ENCODE data around the gene TFB2M. TPM values are rescaled to one million over a fixed set of nuclear protein-coding genes. Genes with fewer than 3 reads are reported as not detected.
"Not testable (repeated sequence)": the region's sequence is repeated elsewhere in the genome, so short reads cannot be mapped to it uniquely, and the experiment has no call there.

Gene TFB2M
- total RNA-seq, 4 donors from 2014 or later = 4.2 to 8.8 (median 7.6) TPM

- H3K4me3 ChIP-seq = no peak overlapping the region
- 90 to 92% methylated on average over 16 to 19 of the region's 19 CpGs for WGBS, 2 donors
- no peaks in the 10 kb centered on the region for H3K9me3 ChIP-seq
- H3K4me1 ChIP-seq = peaks cover 0 to 21% (median 3%) of the 10 kb centered on the region in 4 donors
- TF ChIP-seq EP300 (IDR thresholded peaks at IDR 0.05) (no peak), POLR2A (IDR thresholded peaks at IDR 0.05) (no peak), CTCF (IDR thresholded peaks at IDR 0.05) (no peak)
- H3K27ac ChIP-seq = no peak overlapping the region
- DNase-seq (ENCODE audit: low spot score in 2 of 2) = no peak
- no peaks in the 10 kb centered on the region for H3K27me3 ChIP-seq
- peaks cover 0 to 3% (median 0%) of the 10 kb centered on the region in 3 donors for H3K36me3 ChIP-seq
Measured at GRCh38 chr1:246607462-246607861, 41.4 kb upstream of the TFB2M start.

- 96 to 97% methylated on average over 19 of the region's 19 CpGs for WGBS, 2 donors
- H3K4me3 ChIP-seq; H3K27ac ChIP-seq; H3K27me3 ChIP-seq; DNase-seq (ENCODE audit: low spot score in 2 of 2); H3K9me3 ChIP-seq; H3K36me3 ChIP-seq: not testable (repeated sequence)
- peaks cover 0 to 21% (median 3%) of the 10 kb centered on the region in 4 donors for H3K4me1 ChIP-seq
Measured at GRCh38 chr1:246605231-246605630, 39.2 kb upstream of the TFB2M start.

GRCh38 chr1:246602194-246602593, 36.1 kb upstream of the TFB2M start:
- no peak overlapping the region for H3K4me3 ChIP-seq
- H3K27ac ChIP-seq = no peak overlapping the region
- peaks cover 0 to 6% (median 0%) of the 10 kb centered on the region in 3 donors for H3K36me3 ChIP-seq
- 92 to 95% methylated on average over 3 of the region's 3 CpGs for WGBS, 2 donors
- H3K27me3 ChIP-seq = no peaks in the 10 kb centered on the region
- no peaks in the 10 kb centered on the region for H3K9me3 ChIP-seq
- no peak for DNase-seq (ENCODE audit: low spot score in 2 of 2)
- H3K4me1 ChIP-seq = peaks cover 0 to 3% (median 0%) of the 10 kb centered on the region in 4 donors
- TF ChIP-seq CTCF (IDR thresholded peaks at IDR 0.05) = no peak
- no peak for TF ChIP-seq EP300 (IDR thresholded peaks at IDR 0.05)
- TF ChIP-seq POLR2A (IDR thresholded peaks at IDR 0.05) = no peak

- TF ChIP-seq EP300 (IDR thresholded peaks at IDR 0.05) (no peak), CTCF (IDR thresholded peaks at IDR 0.05) (no peak), POLR2A (IDR thresholded peaks at IDR 0.05) (no peak)
- DNase-seq (ENCODE audit: low spot score in 2 of 2) = no peak
- Histone ChIP-seq H3K27me3 (no peaks in the 10 kb centered on the region), H3K4me3 (no peak overlapping the region), H3K27ac (no peak overlapping the region), H3K9me3 (no peaks in the 10 kb centered on the region), H3K4me1 (peaks cover 0 to 3% (median 0%) of the 10 kb centered on the region in 4 donors), H3K36me3 (peaks cover 0 to 21% (median 0%) of the 10 kb centered on the region in 3 donors)
- 83 to 89% methylated on average over 2 of the region's 2 CpGs for WGBS, 2 donors
Measured at GRCh38 chr1:246600579-246600978, 34.5 kb upstream of the TFB2M start.

- DNase-seq (ENCODE audit: low spot score in 2 of 2) = no peak
- 74 to 82% methylated on average over 4 of the region's 4 CpGs for WGBS, 2 donors
- H3K27me3 ChIP-seq = no peaks in the 10 kb centered on the region
- no peak for TF ChIP-seq EP300 (IDR thresholded peaks at IDR 0.05)
- TF ChIP-seq POLR2A (IDR thresholded peaks at IDR 0.05) = no peak
- TF ChIP-seq CTCF (IDR thresholded peaks at IDR 0.05) = no peak
- no peak overlapping the region for H3K4me3 ChIP-seq
- no peaks in the 10 kb centered on the region for H3K9me3 ChIP-seq
- H3K27ac ChIP-seq = no peak overlapping the region
- H3K36me3 ChIP-seq = peaks cover 0 to 21% (median 0%) of the 10 kb centered on the region in 3 donors
- peaks cover 0 to 3% (median 0%) of the 10 kb centered on the region in 4 donors for H3K4me1 ChIP-seq
Measured at GRCh38 chr1:246599315-246599714, 33.3 kb upstream of the TFB2M start.

GRCh38 chr1:246597971-246598370, 31.9 kb upstream of the TFB2M start:
- DNase-seq (ENCODE audit: low spot score in 2 of 2) = no peak
- 96 to 97% methylated on average over 7 of the region's 7 CpGs for WGBS, 2 donors
- Histone ChIP-seq H3K9me3 (no peaks in the 10 kb centered on the region), H3K27ac (no peak overlapping the region), H3K36me3 (peaks cover 0 to 21% (median 0%) of the 10 kb centered on the region in 3 donors), H3K4me3 (no peak overlapping the region), H3K27me3 (no peaks in the 10 kb centered on the region), H3K4me1 (peaks cover 0 to 8% (median 0%) of the 10 kb centered on the region in 4 donors)
- TF ChIP-seq EP300 (IDR thresholded peaks at IDR 0.05) = no peak
- TF ChIP-seq POLR2A (IDR thresholded peaks at IDR 0.05) = no peak
- TF ChIP-seq CTCF (IDR thresholded peaks at IDR 0.05) = no peak

Measured in tibial nerve (tissue), 4 donors.